GM19351 (cell line): ENCODE measurements around the gene NOTUM.

ENCODE experiments used
- ATAC-seq: cut with Tn5 transposase; IDR thresholded peaks from one replicate; pipeline ENCODE4 v1.9.1; 2021; ENCODE audit warnings: mild to moderate bottlenecking, moderate library complexity; ENCODE audit not compliant: unreplicated experiment

Gene NOTUM

DNA sequence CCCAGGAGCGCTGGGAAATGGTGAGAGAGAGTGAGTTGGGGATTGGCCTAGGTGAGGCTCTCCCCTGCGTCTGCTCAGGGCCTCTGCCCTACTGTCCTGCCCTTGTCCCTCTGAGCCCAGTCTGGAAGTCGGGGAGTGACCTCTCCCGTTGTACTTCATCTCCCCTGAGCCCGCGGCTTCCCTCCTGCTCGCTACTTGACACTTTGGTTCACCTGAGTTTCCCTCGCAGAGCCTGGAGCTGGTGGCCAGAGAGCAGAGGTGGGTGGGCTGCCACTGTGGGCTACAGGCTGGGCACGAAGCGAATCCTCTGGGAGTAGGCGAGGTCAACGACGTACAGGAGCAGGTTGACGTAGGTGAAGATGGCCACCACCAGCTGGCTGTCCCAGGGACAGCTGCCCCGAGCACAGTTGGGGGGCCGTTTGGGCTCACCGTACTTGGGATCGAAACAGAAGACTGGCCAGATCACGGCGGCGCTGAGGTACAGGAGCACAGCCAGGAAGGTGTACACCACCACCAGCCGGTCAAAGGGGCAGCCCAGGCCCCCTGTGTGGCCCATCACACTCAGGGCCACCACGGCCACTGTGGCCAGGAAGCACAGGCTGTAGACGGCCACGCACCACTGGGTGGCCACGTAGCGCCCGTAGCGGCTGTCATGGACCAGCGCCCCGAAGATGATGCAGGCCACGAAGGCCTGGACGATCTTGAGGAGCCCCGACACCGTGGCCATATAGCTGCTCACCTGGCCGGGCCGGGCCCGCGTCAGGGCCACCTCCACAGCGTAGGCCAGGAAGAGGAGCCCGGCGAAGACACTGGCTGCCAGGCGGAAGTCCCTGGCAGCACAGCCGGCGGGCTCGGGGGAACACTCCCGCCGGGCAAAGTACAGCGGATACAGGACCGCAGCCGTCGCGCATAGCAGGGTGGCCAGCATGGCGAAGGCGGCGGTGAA is 20.2 kb downstream of the NOTUM start:
- ATAC-seq = no peak

DNA sequence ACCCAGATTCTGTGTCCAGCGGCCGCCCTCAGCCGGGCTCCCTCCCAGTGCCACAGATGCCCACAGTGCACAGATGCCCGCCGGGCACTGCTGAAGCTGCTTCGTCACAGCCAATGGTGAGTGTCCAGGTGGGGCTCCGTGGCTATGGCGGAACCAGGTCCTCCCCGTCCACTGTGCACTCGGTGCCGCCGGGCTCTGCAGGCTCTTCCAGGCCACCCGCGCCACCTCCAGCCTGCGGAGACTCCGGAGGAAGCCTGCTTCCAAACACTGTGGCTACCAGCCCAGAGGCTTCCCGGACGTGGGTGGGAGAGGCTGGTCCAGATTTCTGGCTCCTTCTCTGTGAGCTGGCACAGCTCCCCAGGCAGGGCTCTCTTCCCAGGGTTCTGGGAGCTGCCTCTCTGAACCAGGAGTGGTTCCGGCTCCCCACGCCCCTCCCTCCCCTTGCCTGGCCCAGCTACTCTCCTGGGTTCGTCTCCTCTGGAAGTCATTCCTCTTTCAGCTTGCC is 21.1 kb downstream of the NOTUM start:
- ATAC-seq = no peak

GRCh38 chr17:81939218-81939617 is 21.8 kb downstream of the NOTUM start:
- no peak for ATAC-seq

GRCh38 chr17:81935709-81936084 is 25.3 kb downstream of the NOTUM start:
- no peak for ATAC-seq

DNA sequence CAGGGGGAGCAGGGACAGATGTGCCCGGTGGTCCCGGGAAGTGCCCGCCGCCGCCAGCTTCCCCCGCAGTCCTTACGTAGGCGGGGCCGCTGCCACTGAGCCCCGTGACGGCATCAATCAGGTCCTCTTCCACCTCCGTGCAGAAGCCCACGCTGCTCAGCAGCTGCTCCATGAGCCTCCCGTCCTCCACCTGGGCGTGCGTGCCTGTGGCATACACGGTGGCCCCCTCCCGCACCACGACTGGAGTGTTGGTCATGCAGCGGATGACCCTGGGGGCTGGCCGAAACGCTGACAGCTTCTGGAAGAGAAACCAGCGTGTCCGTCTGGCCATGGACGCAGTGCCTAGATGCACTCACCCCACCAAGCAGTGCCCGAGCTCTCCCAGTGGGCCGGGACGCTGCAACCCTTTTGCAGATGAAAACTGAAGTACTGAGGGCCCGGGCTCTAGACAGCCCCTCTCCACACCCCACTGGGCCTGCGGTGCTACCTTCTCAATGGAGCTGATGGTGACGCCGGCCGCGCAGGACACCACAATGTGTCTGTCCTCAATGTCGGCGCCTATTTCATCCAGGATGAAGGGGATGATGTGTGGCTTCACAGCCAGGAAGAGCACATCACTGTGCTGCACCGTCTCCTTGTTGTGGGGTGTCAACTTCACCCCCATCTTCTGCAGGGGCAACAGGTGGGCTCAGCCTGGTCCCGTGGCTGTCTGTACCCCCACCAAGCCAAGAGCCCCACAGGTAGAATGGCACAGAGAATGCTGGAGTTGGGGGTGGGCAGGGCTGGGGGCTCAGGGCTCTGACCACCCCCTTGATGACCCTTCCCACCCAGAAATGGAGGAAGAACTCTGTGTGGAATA is 25.9 kb downstream of the NOTUM start:
- no peak for ATAC-seq

DNA sequence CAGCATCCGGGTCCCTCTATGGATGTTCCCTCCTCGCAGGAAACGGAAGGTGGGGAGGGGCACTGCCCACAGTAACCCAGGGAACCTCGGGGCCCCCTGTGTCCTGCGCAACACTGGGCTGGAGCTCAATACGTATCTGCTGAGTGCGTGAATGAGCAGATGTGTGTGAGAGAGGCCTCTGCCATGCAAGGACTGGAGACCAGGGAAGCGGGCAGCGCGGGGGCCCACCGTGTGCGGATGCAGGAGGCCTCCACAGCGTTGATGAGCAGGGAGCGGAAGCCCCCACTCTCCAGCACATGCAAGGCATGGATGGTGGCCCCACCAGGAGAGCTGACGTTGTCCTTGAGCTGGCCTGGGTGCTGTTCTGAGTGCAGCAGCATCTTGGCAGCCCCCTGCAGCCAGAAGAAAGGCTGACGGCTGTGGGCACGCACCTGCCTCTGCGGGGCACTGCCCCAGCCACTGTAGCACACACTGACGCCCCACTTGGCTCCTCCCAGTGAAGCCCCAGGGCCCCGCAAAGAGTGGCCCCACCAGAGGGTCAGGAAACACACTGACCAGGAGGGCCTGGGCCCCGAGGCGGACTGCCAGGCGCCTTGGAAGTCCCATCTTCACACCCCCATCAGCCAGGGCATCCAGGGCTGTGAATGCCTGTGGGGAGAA is 26.8 kb downstream of the NOTUM start:
- ATAC-seq = no peak

- no peak for ATAC-seq
These were observed 27.7 kb downstream of the NOTUM start for GRCh38 chr17:81933178-81933699.

DNA sequence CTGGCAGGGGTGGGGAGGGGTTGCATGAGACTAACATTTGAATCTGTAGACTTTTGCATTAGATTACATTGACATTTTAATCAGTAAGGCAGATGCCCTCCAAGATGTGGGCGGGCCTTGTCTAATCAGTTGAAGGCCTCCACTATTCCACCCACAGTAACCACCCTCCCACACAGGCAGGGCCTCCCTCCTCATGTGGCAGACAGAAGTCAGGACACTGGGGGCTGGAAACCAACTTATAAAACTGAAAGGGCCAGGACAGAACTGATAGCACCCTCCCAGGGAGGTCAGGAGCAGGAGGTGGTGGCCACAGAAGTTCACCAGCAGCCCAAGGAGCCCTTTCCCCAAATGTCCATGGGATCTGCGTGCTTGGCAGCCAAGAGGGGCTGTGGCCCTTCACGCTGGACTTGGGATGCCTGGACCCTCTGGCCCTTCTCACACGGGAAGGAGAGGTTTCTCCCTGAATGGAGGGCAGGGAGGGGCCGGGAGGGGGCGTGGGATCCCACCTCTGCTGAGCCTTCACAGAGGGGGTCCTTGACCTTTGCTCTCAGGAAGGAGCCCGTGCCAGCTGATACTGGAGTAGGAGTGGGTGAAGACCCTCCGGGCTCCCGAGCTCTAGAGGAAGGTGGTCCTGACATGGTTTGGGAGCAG is 28.5 kb downstream of the NOTUM start:
- no peak for ATAC-seq

GRCh38 chr17:81931557-81932332 is 29.2 kb downstream of the NOTUM start:
- ATAC-seq = no peak

GRCh38 chr17:81931189-81931556 is 29.8 kb downstream of the NOTUM start:
- ATAC-seq = no peak

GRCh38 chr17:81930142-81931125 is 30.6 kb downstream of the NOTUM start:
- ATAC-seq = no peak

DNA sequence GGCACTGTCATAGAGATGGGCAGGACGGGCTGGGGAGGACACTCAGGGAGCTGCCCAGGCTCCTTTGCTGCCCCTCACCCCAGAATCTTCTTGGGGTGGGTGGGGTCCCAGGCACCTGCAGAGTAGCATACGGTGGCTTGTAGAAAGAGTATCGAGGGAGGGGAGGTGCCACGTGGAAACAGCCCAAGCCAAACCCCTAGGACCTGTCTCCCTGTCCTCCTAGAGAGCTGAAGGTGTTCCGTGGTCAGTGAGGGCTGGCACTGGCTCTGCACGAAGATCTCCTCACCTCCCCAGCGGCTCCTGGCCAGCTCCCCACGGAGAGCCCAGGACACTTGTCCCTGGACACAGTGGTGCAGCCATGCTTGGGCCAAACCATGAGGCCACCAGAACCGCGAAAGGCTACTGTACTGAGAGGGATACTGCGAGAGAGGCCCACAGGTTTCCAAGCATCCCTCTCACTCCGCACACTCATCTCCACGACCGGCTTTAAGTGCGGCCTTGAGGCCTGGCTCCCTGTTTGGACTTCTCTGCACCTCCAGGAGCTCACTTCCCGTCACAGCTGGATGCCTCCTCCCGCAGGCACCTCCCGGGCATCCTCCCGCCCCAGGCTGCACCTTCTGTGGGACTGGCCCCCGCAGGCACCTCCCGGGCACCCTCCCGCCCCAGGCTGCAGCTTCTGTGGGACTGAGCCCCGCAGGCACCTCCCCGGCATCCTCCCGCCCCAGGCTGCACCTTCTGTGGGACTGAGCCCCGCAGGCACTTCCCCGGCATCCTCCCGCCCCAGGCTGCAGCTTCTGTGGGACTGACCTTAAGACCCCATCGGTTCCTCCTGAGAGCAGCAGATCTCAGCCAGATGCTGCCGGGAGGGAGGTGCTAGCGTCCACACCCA is 31.5 kb downstream of the NOTUM start:
- no peak for ATAC-seq

DNA sequence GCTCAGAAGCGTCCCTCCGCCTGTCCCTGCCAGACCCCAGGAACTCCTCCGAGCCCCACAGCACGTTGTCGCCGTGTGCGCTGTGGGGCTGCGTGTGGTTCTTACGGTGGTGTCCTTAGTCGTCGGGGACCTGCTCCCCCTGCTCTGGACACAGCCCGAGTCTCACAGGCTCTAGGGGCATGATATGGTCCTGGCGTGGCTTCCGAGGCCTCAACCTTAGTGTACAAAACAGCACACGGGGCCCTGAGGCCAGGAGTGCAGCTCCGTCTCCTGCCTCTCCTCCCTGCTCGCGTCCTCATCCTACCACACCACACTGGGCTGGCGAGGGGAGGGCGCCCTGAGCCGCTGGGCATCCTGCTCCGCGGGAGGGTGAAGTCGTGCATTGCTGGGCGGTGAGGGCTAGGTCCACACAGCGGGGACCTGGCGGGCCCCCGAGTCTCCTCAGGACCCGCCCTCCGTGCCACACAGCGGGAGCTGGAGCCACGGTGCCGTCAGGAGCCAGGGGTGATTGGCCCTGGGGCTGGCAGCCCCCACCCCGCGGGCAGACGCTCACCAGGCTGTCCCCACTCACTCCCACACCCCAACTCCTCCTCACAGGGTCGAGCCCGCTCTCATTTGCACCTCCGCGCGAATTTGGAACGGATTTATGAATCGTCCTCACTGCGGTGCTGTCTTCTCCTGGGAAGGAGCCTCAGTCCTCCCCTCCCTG is 32.3 kb downstream of the NOTUM start:
- ATAC-seq = no peak

DNA sequence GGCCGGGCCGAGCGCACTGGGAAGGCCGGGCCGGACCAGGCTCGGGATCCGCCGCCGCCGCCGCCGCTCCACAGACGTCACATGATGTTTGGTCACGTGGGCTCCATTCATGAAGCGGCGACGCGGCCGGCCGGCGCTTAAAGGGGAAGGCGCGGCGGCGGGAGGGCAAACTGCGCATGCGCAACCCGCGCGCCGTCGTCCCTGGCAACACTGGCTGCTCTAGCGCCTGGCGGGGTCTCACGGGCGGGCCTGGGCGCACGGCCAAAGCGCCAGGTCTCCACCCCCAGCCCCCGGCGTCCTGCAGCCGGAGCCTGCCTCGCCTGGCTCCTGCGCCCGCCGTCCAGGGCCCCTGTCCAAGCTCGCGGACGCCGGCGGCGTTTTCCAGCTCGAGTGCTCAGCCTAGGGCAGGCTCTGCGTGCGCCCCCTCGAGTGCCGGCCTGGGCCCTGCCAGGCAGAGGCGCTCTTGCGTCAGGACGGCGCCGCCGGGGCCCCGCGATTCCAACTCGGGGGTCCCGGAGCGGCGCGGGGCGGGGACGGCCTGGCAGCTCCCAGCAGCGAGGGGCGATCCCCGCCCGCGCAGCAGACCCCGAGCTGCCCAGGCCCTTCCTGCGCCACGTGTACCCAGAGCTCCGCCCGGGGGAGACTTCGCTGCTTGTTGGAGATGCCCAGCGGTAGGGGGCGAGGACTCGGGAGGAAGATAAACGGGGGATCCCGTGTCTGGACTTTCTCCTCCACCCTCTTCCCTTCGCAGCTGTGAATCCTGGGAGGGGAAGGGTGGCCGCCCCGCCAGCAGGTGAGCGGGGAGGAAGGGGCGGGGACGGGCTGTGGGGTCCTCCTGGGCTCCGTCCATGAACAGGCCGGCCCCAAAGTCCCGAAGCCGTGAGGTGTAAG is 33.1 kb downstream of the NOTUM start, which contains the start of gene MAFG:
Gene MAFG (minus strand): TSS at position 83 of the 891 bp plus-strand sequence. CDS start 4,550 bp downstream, outside the sequence.
- peak; percentile 59 for ATAC-seq

- peak; percentile 19 for ATAC-seq
These were observed 33.8 kb downstream of the NOTUM start for GRCh38 chr17:81927152-81927652.
